Mucosa of gallbladder (tissue), 1 donor: ENCODE measurements around the gene SUMO1. TPM values are rescaled to one million over a fixed set of nuclear protein-coding genes. Genes with fewer than 3 reads are reported as not detected.

Source experiments
- total RNA-seq: library from RNA; stranded (reverse); gene quantifications from one replicate; pipeline ENCODE4 v1.2.1, GENCODE V29; 2021
- donor health status: DM: no; HTN: no; CAD: no.

Gene SUMO1
- total RNA-seq, 1 donor from 2014 or later, result 93.6 TPM

Other genes starting within 250 kb of the SUMO1 start
- gene FZD7, start 204.7 kb downstream of the SUMO1 start, total RNA-seq, result 10.4 TPM
- gene KIAA2012, start 165.3 kb downstream of the SUMO1 start, total RNA-seq, result not detected
- gene NOP58, start 27.2 kb upstream of the SUMO1 start, total RNA-seq, result 30.8 TPM
- 57.8 TPM for gene BMPR2, start 137.7 kb upstream of the SUMO1 start, total RNA-seq